ENCODE data around the gene CCDC32.
"Not testable (repeated sequence)": the region's sequence is repeated elsewhere in the genome, so short reads cannot be mapped to it uniquely, and the experiment has no call there.

Gene CCDC32

DNA sequence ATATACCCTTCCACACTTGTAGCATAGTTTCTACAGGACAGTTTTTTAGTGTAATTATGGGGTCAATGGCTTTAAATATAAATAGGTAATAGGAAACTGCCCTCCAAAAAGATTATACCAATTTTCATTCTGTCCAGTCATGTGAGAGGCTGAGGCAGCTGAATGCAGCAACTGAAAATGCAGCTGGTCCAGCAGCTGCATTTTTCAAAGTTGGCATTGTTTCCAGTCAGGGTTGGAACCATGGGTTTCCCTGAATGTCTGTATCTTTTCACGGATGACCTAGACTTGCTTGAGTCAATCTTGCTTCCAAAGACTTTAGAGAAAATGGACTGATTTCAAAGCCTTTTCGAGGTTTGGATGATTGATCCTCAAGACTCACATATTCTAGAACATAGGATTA lies 19.3 kb upstream of the CCDC32 start:
- no peak overlapping the region for H3K4me3 ChIP-seq (ENCODE audit: low read depth, low read length)
- DNase-seq (ENCODE audit: low read depth), result no peak
- TF ChIP-seq, protein P1, sequence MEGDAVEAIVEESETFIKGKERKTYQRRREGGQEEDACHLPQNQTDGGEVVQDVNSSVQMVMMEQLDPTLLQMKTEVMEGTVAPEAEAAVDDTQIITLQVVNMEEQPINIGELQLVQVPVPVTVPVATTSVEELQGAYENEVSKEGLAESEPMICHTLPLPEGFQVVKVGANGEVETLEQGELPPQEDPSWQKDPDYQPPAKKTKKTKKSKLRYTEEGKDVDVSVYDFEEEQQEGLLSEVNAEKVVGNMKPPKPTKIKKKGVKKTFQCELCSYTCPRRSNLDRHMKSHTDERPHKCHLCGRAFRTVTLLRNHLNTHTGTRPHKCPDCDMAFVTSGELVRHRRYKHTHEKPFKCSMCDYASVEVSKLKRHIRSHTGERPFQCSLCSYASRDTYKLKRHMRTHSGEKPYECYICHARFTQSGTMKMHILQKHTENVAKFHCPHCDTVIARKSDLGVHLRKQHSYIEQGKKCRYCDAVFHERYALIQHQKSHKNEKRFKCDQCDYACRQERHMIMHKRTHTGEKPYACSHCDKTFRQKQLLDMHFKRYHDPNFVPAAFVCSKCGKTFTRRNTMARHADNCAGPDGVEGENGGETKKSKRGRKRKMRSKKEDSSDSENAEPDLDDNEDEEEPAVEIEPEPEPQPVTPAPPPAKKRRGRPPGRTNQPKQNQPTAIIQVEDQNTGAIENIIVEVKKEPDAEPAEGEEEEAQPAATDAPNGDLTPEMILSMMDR (conservative IDR thresholded peaks at IDR 0.05; ENCODE audit: low read depth, low read length), result no peak

DNA sequence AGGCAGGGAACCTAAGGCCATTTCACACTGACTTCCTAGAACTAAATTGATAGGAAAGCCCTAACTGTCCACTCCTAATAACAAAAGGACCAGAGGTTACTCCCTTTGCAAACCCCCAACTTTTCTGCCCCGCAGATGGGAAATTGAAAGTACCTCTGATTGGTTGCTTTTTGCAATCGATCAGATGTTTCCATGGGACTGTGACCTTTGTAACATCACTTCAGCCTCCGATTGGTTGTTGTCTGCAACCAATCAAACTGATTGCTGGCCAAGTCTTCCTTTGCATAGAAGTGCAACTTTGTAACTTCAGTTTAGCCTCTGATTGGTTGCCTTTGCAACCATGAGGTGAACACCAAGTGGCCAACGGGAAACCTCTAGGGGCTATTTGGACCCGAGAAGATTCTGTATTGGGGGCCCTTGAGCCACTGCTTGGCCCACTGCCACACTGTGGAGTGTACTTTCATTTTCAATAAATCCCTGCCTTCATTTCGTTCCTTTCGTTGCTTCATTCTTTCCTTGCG lies 17.9 kb upstream of the CCDC32 start:
- H3K4me3 ChIP-seq (ENCODE audit: low read depth, low read length), result no peak overlapping the region
- TF ChIP-seq, protein P1 (conservative IDR thresholded peaks at IDR 0.05; ENCODE audit: low read depth, low read length), result no peak
- DNase-seq (ENCODE audit: low read depth), result peak; percentile 36

DNA sequence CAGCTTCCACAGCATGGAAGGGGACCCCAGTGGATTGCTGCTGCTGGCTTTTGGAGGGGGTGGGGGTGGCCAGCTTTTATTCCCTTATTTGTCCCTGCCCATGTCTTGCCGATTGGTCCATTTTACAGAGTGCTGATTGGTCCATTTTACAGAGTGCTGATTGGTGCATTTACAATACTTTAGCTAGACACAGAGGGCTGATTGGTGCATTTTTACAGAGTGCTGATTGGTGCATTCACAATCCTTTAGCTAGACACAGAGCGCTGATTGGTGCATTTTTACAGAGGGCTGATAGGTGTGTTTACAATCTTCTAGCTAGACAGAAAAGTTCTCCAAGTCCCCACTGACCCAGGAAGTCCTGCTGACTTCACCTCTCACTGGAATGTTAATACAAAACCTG lies 17.0 kb upstream of the CCDC32 start:
- not testable (repeated sequence) for H3K4me3 ChIP-seq (ENCODE audit: low read depth, low read length); DNase-seq (ENCODE audit: low read depth)

DNA sequence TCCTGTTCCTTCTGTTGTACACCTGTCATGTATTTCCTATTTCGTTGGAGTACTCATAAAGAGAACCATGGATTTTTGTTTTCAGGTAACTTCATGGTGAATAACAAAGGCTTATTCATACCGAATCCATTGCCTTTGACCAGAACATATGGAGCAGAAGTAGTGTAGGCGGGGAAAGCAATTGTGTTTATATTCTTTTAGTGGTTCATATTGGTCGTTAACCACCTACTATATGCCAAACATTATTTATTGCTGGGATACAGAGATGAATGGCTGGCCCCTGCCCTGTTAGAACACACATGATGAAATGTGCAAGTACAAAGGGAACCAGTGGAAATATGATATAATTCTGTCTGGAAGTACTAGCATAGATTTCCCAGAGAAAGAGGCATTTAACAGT lies 14.1 kb upstream of the CCDC32 start:
- no peak for DNase-seq (ENCODE audit: low read depth)
- H3K4me3 ChIP-seq (ENCODE audit: low read depth, low read length), result no peak overlapping the region
- TF ChIP-seq, protein P1 (conservative IDR thresholded peaks at IDR 0.05; ENCODE audit: low read depth, low read length), result no peak

DNA sequence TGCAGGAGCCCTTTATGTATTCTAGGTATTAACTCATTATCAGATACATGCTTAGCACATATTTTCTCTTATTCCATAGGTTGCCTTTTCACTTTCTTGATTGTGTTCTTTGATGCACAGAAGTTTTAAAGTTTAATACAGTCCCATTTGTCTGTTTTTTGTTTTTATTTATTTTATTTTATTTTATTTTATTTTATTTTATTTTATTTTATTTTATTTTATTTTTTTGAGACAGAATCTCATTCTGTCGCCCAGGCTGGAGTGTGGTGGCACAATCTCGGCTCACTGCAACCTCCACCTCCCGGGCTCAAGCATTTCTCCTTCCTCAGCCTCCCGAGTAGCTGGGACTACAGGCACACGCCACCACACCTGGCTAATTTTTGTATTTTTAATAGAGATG lies 12.1 kb upstream of the CCDC32 start:
- not testable (repeated sequence) for H3K4me3 ChIP-seq (ENCODE audit: low read depth, low read length); DNase-seq (ENCODE audit: low read depth)

DNA sequence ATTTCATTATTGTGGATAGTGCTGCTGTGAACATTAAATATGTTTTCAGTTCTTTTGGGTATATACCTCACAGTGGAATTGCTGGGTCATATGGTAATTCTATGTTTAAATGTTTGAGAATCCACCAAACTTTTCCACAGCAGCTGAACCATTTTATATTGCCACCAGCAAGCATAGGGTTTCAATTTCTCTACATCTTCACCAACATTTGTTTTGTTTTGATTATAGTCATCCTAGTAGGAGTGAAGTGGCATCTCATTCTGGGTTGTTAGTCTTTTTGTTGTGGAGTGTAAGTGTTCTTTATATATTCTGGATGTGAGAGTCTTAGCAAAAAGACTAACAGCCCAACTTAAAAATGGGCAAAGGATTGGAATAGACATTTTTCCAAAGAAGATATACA lies 10.3 kb upstream of the CCDC32 start:
- TF ChIP-seq, protein P1 (conservative IDR thresholded peaks at IDR 0.05; ENCODE audit: low read depth, low read length), result no peak
- H3K4me3 ChIP-seq (ENCODE audit: low read depth, low read length), result no peak overlapping the region
- DNase-seq (ENCODE audit: low read depth), result no peak

DNA sequence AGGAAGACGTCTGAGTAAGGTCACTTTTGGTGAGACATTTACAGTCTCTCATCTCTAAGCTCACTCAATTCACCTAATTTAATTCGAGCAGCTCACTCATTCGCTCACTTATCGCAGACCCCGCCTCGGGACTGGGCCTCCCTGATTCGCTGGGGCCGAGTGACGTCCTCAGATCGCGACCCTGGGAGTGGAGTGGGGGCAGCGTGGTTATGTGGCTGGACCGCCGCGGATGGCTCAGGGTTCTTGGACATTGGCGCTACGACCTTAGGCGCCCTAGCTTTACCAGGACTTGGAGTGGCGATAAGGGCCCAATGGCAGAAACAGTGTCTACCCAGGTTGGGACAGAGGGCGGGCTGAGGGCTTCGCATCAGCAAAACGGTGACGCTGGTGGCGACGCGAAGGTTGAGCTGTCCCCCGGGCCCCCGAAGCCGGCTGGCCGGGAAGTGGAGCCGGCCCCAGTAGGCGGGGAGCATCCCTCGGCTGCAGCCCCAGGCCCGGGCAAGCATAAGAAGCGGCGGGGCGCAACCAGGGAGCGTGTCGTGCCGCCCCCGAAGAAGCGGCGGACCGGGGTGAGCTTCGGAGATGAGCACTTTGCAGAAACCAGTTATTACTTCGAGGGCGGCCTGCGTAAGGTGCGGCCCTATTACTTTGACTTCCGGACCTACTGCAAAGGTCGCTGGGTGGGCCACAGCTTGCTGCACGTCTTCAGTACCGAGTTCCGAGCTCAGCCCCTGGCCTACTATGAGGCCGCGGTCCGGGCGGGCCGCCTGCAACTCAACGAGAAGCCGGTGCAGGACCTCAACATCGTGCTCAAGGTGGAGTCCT lies 4.5 kb upstream of the CCDC32 start, which contains the start of gene RPUSD2:
TSS of gene RPUSD2 (plus strand) at position 171 of the 825 bp plus-strand sequence. CDS start at position 210, 39 bp downstream.
- DNase-seq (ENCODE audit: low read depth), result peak; percentile 91
- H3K4me3 ChIP-seq (ENCODE audit: low read depth, low read length), result peak within 1 kb of the TSS; percentile 98
- TF ChIP-seq, protein P1 (conservative IDR thresholded peaks at IDR 0.05; ENCODE audit: low read depth, low read length), result no peak

DNA sequence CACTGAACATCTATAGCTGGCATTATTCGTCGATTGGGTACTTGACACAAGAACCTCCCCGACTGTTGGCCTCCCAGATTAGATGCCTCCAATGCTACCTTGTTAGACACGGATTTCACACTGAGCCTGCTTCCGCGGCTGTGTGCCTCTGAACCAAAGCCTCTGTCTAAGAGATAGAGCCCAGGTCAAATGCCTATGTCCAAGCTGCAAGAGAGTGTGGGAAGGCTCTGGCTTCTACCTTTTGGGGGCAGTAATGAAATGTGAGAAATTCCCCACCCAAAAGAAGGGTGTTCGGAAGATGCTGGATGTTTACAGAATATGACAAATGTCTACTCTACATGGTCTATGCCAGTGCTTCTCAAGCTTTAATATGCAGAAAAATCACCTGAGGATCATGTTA lies 2.3 kb upstream of the CCDC32 start:
- DNase-seq (ENCODE audit: low read depth), result peak; percentile 23
- TF ChIP-seq, protein P1 (conservative IDR thresholded peaks at IDR 0.05; ENCODE audit: low read depth, low read length), result peak; percentile 46
- no peak overlapping the region for H3K4me3 ChIP-seq (ENCODE audit: low read depth, low read length)
